SU-DHL-6 (cell line): ENCODE data around the gene PTPN14.

Experiments used
- CTCF ChIP-seq: fragments of 200-600 bp; sonication (generic); IDR thresholded peaks from one replicate; pipeline ENCODE4 v1.5.1; 2017; ENCODE audit warnings: antibody characterized with exemption, mild to moderate bottlenecking, low read length, moderate library complexity; ENCODE audit not compliant: insufficient read depth, poor library complexity, severe bottlenecking
- EZH2phosphoT487 ChIP-seq: fragments of 200-600 bp; sonication (generic), shearing (Covaris generic); conservative IDR thresholded peaks from 2 replicates; pipeline ENCODE4 v1.6.1; 2018; ENCODE audit warnings: mild to moderate bottlenecking, antibody characterized with exemption, low read length, moderate library complexity, mixed read lengths

- TF ChIP-seq EZH2phosphoT487 (no peak), CTCF (no peak)
Measured at GRCh38 chr1:214432245-214432644, 119.2 kb downstream of the PTPN14 start.
